C4-2B (cell line): Measurements from ENCODE around the gene SHISAL1.

Experiments used
- ZFX ChIP-seq: fragments of 450-650 bp; IDR thresholded peaks from 2 replicates; pipeline ENCODE4 v1.6.1; 2017
- TF ChIP-seq, protein P1 (sequence below): fragments of 450-650 bp; conservative IDR thresholded peaks from 2 replicates; pipeline ENCODE4 v1.5.1; 2017; ENCODE audit warnings: mild to moderate bottlenecking

DNA sequence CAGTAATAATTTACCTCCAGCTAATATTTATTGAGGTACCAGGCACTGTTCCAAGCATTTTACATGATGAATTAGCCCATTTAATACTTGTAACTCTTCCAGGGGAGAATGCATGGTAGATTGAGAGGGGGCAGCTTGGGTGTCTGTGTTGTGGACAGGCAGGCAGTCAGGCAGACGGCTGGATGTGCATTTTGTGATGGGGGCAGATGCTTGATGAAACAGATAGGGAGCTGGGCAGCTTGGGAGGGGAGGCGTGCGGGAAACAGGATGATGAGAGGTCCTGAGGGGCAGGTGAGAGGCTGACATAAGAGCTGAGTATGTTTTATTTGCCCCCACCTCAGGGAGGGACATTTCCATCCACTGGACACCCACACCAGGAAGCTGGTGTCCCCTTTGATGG, 33.1 kb upstream of the SHISAL1 start:
- TF ChIP-seq, protein P1, sequence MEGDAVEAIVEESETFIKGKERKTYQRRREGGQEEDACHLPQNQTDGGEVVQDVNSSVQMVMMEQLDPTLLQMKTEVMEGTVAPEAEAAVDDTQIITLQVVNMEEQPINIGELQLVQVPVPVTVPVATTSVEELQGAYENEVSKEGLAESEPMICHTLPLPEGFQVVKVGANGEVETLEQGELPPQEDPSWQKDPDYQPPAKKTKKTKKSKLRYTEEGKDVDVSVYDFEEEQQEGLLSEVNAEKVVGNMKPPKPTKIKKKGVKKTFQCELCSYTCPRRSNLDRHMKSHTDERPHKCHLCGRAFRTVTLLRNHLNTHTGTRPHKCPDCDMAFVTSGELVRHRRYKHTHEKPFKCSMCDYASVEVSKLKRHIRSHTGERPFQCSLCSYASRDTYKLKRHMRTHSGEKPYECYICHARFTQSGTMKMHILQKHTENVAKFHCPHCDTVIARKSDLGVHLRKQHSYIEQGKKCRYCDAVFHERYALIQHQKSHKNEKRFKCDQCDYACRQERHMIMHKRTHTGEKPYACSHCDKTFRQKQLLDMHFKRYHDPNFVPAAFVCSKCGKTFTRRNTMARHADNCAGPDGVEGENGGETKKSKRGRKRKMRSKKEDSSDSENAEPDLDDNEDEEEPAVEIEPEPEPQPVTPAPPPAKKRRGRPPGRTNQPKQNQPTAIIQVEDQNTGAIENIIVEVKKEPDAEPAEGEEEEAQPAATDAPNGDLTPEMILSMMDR: no peak
- no peak for TF ChIP-seq ZFX
